Esophagus muscularis mucosa (tissue), 3 donors: ENCODE measurements around the gene TM4SF18.

Experiments used
- CTCF ChIP-seq, 3 experiments: fragments of 200-600 bp in 2 of 3; fragments of 450-650 bp in 1 of 3; sonication (generic) in 2 of 3; IDR thresholded peaks; one replicate each; pipeline ENCODE4 v1.5.1; 2017 to 2019; ENCODE audit warnings: antibody characterized with exemption in 3 of 3, mild to moderate bottlenecking in 2 of 3, moderate library complexity in 1 of 3
- POLR2A ChIP-seq: fragments of 450-650 bp; IDR thresholded peaks from one replicate; pipeline ENCODE4 v1.6.1; 2017; ENCODE audit warnings: antibody characterized with exemption, moderate library complexity, mild to moderate bottlenecking, low read depth

DNA sequence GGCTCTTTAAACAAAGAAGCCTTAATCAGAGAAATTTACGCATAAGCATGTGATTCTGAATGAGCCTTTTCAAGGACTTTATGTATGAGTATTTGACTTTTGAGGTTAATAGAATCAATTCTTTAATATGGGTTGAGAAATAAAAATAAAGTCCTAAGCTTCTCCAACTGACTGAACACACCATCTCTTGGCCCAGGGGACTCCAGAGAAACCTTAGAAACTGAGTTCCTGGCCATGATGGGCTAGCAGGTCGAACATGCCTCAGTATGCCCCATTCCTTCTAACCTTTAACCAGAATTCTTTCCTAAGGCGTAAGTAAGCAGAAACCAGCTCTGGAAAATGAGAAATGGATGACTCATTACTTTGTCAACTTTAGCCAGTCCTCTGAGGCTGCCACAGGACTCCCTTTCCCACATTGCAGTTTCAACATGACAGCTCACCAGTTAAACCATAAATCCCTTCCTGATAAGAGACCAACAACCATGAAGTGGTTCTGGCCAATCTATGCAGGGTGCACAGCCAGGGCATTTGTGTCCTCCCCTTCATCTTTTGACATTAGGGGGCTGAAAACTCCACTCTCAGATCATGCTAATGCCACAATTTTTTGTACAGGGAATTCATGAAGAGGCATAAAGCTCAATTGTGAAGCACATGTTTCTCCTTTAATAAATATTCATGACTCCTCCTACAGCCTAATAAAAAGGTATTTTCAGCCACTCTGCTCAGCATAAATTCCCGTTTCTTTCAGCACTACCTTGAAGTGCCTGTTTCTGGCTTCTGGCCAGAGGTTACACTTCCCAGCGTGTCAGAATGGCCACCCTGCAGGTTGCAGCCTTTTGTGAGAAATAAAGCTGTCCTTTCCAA, 33.3 kb downstream of the TM4SF18 start:
- no peak for TF ChIP-seq CTCF (IDR thresholded peaks at IDR 0.05)
- no peak for TF ChIP-seq POLR2A
